Measurements from ENCODE around the gene ANO1.

ANO1 gene

GRCh38 chr11:70107191-70107590 lies 29.1 kb downstream of the ANO1 start:
- Histone ChIP-seq H3K79me2 (ENCODE audit: insufficient read depth, low read length) (no peaks in the 10 kb centered on the region), H3K36me3 (ENCODE audit: insufficient read depth, low read length) (no peaks in the 10 kb centered on the region), H2AFZ (ENCODE audit: low read length) (no peak overlapping the region), H3K9ac (ENCODE audit: low read length) (no peak overlapping the region), H3K9me3 (ENCODE audit: low read length) (no peaks in the 10 kb centered on the region), H3K4me1 (ENCODE audit: insufficient read depth, low read length, severe bottlenecking) (no peaks in the 10 kb centered on the region), H3K27me3 (ENCODE audit: insufficient read depth, low read length) (peaks cover 2% of the 10 kb centered on the region; the same call in 1 of the 2 replicates), H3K27ac (ENCODE audit: low read depth, low read length, poor library complexity, severe bottlenecking) (no peak overlapping the region), H3K9me2 (ENCODE audit: low read depth, low read length) (no peaks in the 10 kb centered on the region), H3F3A (ENCODE audit: insufficient read depth, low read length) (no peaks in the 10 kb centered on the region), H4K20me1 (ENCODE audit: insufficient read depth, low read length) (no peaks in the 10 kb centered on the region), H3K4me3 (ENCODE audit: low read depth, low read length, poor library complexity, severe bottlenecking) (no peak overlapping the region), H3K4me2 (ENCODE audit: low read length) (no peak overlapping the region)
- TF ChIP-seq EZH2 (IDR thresholded peaks at IDR 0.05; ENCODE audit: borderline replicate concordance, low read length) (no peak), CTCF (IDR thresholded peaks at IDR 0.05; ENCODE audit: low read length) (no peak)

- Histone ChIP-seq H3K4me1 (ENCODE audit: insufficient read depth, low read length, severe bottlenecking) (no peaks in the 10 kb centered on the region), H3K9ac (ENCODE audit: low read length) (no peak overlapping the region), H2AFZ (ENCODE audit: low read length) (no peak overlapping the region), H3K4me2 (ENCODE audit: low read length) (no peak overlapping the region), H3K9me3 (ENCODE audit: low read length) (no peaks in the 10 kb centered on the region), H3K27me3 (ENCODE audit: insufficient read depth, low read length) (no peaks in the 10 kb centered on the region), H3F3A (ENCODE audit: insufficient read depth, low read length) (no peaks in the 10 kb centered on the region), H3K9me2 (ENCODE audit: low read depth, low read length) (no peaks in the 10 kb centered on the region), H3K36me3 (ENCODE audit: insufficient read depth, low read length) (no peaks in the 10 kb centered on the region), H3K79me2 (ENCODE audit: insufficient read depth, low read length) (no peaks in the 10 kb centered on the region), H3K27ac (ENCODE audit: low read depth, low read length, poor library complexity, severe bottlenecking) (no peak overlapping the region), H4K20me1 (ENCODE audit: insufficient read depth, low read length) (no peaks in the 10 kb centered on the region), H3K4me3 (ENCODE audit: low read depth, low read length, poor library complexity, severe bottlenecking) (no peak overlapping the region)
- no peak for TF ChIP-seq CTCF (IDR thresholded peaks at IDR 0.05; ENCODE audit: low read length)
These were observed 29.6 kb downstream of the ANO1 start for GRCh38 chr11:70107756-70108155.

GRCh38 chr11:70108250-70108649 lies 30.1 kb downstream of the ANO1 start:
- Histone ChIP-seq H3K36me3 (ENCODE audit: insufficient read depth, low read length) (no peaks in the 10 kb centered on the region), H3F3A (ENCODE audit: insufficient read depth, low read length) (no peaks in the 10 kb centered on the region), H3K79me2 (ENCODE audit: insufficient read depth, low read length) (no peaks in the 10 kb centered on the region), H2AFZ (ENCODE audit: low read length) (no peak overlapping the region), H3K9me2 (ENCODE audit: low read depth, low read length) (no peaks in the 10 kb centered on the region), H3K4me2 (ENCODE audit: low read length) (no peak overlapping the region), H3K9me3 (ENCODE audit: low read length) (no peaks in the 10 kb centered on the region), H3K9ac (ENCODE audit: low read length) (no peak overlapping the region), H3K27me3 (ENCODE audit: insufficient read depth, low read length) (no peaks in the 10 kb centered on the region), H4K20me1 (ENCODE audit: insufficient read depth, low read length) (no peaks in the 10 kb centered on the region), H3K27ac (ENCODE audit: low read depth, low read length, poor library complexity, severe bottlenecking) (no peak overlapping the region), H3K4me3 (ENCODE audit: low read depth, low read length, poor library complexity, severe bottlenecking) (no peak overlapping the region), H3K4me1 (ENCODE audit: insufficient read depth, low read length, severe bottlenecking) (no peaks in the 10 kb centered on the region)
- TF ChIP-seq CTCF (IDR thresholded peaks at IDR 0.05; ENCODE audit: low read length) (no peak), EZH2 (IDR thresholded peaks at IDR 0.05; ENCODE audit: borderline replicate concordance, low read length) (no peak)
